GM12801 (cell line): Measurements from ENCODE around the gene CHMP1B.

ENCODE experiments used
- TF ChIP-seq, protein P1 (sequence below): IDR thresholded peaks from one replicate; pipeline ENCODE4 v1.5.1; 2011; ENCODE audit warnings: control low read depth; ENCODE audit not compliant: insufficient read length; ENCODE audit errors: extremely low read depth

The CHMP1B gene

DNA sequence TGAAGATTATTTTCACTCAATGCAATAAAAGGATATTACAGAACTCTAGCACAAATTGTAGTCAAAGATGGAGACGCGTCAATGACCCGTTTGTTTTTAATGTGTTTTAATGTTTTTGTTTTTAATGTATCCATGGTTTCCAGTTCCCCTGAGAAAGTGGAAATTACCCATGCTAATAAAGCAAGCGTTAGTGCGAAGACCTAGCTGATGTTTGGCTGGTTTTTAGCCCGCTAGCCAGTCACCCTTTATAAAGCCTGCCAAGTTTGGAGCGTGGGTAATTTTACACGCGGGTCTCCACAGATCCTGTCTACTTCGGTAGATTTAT, 430 bp upstream of the CHMP1B start:
- TF ChIP-seq, protein P1, sequence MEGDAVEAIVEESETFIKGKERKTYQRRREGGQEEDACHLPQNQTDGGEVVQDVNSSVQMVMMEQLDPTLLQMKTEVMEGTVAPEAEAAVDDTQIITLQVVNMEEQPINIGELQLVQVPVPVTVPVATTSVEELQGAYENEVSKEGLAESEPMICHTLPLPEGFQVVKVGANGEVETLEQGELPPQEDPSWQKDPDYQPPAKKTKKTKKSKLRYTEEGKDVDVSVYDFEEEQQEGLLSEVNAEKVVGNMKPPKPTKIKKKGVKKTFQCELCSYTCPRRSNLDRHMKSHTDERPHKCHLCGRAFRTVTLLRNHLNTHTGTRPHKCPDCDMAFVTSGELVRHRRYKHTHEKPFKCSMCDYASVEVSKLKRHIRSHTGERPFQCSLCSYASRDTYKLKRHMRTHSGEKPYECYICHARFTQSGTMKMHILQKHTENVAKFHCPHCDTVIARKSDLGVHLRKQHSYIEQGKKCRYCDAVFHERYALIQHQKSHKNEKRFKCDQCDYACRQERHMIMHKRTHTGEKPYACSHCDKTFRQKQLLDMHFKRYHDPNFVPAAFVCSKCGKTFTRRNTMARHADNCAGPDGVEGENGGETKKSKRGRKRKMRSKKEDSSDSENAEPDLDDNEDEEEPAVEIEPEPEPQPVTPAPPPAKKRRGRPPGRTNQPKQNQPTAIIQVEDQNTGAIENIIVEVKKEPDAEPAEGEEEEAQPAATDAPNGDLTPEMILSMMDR: no peak

DNA sequence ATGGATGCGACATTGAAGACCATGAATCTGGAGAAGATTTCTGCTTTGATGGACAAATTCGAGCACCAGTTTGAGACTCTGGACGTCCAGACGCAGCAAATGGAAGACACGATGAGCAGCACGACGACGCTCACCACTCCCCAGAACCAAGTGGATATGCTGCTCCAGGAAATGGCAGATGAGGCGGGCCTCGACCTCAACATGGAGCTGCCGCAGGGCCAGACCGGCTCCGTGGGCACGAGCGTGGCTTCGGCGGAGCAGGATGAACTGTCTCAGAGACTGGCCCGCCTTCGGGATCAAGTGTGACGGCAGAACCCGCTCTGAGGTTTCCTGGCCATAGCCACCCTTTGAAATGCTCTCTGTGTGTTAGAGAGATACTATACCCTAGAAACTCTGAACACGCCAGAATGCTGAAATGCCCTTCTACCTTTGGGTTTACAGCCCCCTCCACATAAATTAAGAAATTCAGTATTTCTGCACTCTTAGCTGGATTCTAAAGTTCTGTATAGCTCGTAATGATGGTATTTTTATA, 659 bp downstream of the CHMP1B start:
- TF ChIP-seq, protein P1: no peak

GRCh38 chr18:11857177-11857887, 6.1 kb downstream of the CHMP1B start:
- TF ChIP-seq, protein P1: no peak

DNA sequence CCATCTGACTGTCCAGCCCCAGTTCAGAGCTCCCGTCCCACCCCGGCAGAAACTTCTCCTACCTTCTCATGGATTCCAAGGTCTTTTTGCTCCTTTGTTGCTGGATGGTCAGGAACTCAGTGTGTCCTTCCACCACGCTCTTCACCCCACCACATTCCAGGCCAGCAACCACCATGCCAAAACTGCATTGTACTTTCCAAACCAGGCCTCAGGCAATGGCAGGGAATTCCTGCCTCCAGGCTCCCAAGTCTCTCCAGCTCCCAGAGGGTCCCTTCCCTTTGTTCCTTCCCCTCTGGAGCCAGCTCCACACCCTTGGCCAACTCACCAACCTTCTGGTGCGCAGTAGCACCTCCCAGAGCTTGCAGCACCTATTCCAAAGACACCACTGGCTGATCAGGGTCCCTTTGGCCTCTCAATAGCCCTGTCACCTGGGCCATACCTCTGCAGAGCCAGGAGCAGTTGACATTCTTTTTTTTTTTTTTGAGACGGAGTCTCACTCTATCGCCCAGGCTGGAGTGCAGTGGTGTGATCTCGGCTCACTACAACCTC, 8.1 kb downstream of the CHMP1B start:
- TF ChIP-seq, protein P1: no peak

- TF ChIP-seq, protein P1: no peak
Observed at GRCh38 chr18:11859903-11860407, 8.7 kb downstream of the CHMP1B start.

DNA sequence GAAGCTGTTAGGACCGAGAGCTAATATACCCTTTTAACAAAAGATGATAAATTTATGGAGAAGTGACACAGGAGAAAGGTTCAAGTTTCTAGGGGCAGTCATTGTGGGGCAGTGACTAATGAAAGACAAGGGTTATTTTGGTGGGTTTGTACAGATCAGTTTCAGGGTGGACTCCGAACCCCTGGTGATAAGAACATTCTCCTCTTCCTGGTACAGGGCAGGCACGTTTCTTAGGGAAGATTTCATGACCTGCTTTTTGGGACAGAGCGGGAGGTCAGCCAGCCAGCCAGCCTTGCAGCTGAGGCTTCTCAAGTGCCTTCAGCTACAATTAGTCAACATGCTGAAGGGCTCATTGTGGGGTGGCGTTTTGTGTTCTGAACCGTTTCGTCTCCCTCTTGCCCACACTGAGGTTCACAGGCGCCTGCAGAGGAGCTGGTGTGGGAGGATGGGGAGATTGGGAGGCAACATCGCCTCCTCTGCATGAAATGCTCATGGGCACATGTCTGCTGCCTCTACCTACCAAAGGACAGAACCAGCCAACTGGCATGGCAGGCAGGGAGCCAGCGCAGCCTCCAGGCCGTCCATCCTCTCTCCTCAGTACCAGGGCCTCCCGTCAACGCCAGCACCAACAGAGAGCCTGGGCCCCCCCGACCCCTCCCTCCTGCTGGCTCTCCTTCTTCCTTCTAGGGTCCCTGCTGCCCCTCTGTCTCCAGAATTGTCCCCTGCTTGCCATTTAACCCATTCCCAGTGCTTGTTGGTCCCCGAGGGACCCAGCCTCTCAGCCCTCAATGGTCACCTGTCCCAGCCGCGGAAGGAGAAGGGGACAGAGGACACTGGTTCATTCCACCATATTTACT, 9.6 kb downstream of the CHMP1B start:
- TF ChIP-seq, protein P1: no peak
